HFF-Myc (cell line): ENCODE data around the gene PDXK.

Experiments
- DNase-seq: peaks from one replicate; pipeline ENCODE4 v3.0.0-alpha.2; 2011; ENCODE audit warnings: low read depth; ENCODE audit errors: extremely low read depth
- H3K4me3 ChIP-seq: replicated peaks from 2 replicates; pipeline ENCODE4 v1.5.1; 2011; ENCODE audit warnings: low read depth, mild to moderate bottlenecking, control low read depth, low read length
- TF ChIP-seq, protein P1 (sequence below): IDR thresholded peaks from 2 replicates; pipeline ENCODE4 v1.5.1; 2012; ENCODE audit warnings: mild to moderate bottlenecking, low read depth, low read length, control low read depth; ENCODE audit errors: missing control alignments

The PDXK gene

DNA sequence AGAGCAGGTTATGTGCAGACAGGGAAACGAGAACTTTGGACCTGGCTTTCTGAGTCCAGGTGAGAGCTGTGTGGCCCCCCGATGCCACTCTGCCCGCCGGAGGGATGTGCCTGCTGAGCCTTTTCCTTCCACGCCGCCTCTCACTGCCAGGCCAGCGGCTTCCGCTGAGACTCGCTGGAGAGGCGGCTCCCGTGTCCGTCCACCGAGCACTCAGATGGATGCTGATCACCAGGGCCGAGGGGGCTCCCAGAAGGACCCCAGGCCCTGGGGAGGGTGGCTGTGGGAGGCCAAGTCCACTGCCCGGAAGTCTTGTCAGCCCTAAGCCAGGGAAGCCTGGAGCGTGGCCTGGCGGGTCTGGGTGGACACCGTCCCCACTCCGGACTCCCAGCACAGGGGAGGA lies 40.7 kb downstream of the PDXK start:
- TF ChIP-seq, protein P1, sequence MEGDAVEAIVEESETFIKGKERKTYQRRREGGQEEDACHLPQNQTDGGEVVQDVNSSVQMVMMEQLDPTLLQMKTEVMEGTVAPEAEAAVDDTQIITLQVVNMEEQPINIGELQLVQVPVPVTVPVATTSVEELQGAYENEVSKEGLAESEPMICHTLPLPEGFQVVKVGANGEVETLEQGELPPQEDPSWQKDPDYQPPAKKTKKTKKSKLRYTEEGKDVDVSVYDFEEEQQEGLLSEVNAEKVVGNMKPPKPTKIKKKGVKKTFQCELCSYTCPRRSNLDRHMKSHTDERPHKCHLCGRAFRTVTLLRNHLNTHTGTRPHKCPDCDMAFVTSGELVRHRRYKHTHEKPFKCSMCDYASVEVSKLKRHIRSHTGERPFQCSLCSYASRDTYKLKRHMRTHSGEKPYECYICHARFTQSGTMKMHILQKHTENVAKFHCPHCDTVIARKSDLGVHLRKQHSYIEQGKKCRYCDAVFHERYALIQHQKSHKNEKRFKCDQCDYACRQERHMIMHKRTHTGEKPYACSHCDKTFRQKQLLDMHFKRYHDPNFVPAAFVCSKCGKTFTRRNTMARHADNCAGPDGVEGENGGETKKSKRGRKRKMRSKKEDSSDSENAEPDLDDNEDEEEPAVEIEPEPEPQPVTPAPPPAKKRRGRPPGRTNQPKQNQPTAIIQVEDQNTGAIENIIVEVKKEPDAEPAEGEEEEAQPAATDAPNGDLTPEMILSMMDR, result no peak
- DNase-seq, result no peak
- no peak overlapping the region for H3K4me3 ChIP-seq

DNA sequence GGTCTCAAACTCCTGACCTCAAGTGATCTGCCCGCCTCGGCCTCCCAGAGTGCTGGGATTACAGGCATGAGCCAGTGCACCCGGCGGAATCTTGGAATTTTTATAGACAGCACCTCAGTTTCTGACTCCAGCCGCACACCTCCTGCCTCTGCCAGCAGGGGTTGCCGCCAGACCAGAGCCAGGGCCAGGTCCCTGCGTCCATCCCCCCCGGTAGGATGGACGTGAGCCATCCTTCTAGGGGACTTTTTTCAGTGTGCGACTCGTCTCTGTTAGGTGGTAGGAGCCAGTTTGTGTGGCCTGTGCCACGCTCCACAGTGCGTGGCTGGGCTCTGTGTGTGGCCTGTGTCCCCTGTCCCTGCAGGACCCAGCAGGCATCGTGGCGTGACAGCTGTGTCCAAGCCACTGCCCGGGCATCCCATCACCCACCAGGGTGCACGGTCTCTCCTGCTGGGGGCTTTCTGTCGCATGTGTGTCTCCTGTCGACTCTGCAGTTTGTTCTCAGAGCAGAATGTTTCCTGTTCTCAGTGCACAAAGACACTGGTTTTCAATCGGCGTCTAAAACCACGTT lies 41.5 kb downstream of the PDXK start:
- TF ChIP-seq, protein P1, result no peak
- no peak for DNase-seq
- H3K4me3 ChIP-seq, result no peak overlapping the region

DNA sequence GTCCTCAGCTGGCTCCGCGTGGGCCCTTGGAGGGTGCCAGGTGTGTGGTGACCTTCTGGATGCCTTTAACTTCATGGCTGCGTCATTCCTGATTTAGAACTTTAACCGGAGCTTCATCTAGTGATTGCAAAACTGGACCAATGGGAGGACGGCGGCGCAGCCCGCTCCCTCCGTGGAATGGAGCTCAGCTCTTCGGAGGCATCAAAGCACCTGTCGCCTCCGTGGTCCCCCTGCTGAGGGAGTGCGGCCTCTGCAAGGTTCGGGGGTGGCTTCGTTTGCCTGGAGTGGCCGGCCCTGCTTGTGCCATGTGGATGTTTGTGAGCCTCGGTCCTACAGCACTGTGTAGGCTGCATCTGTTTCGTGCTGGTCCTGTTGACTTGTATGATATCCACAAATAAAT lies 43.0 kb downstream of the PDXK start:
- no peak overlapping the region for H3K4me3 ChIP-seq
- TF ChIP-seq, protein P1, result no peak
- DNase-seq, result no peak

DNA sequence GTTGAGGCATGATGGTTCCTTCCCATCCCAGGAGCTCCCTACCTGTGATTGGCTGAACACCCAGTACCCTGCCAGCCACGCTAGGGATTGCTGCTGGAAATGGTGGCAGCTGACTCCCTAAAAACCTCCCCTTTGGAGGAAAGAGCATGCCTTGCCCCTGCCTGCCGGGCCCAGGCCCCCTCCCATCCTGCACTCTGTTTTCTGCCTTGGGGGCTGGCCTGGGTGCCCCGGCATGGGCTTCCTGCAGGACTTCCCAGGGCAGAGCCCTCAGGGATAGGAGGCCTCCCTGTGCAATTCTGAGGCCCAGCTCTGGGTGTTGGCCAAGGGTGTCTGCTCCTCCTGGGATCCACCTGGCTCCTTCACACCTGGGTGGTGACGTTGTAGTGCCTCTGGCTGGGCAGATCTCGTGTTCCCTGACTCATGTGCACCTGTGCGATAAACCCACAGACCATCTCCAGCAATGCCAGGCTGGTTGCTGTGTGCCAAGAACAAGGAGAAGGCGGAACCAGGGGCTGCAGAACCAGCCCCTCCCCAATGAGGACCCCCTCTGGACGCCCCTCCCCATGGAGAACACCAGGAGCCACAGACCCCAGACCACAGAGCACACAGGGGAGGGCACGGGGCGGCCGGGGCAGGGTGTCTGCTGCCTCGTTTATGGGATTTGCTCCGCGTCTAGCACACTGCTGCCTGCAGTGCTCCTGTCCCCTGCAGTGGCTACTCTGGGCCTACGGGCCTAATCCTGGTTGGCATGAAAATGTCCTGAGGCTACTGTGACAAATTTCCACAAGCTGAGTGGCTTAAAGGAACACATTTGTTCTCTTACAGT lies 43.6 kb downstream of the PDXK start:
- TF ChIP-seq, protein P1, result no peak
- no peak overlapping the region for H3K4me3 ChIP-seq
- no peak for DNase-seq

DNA sequence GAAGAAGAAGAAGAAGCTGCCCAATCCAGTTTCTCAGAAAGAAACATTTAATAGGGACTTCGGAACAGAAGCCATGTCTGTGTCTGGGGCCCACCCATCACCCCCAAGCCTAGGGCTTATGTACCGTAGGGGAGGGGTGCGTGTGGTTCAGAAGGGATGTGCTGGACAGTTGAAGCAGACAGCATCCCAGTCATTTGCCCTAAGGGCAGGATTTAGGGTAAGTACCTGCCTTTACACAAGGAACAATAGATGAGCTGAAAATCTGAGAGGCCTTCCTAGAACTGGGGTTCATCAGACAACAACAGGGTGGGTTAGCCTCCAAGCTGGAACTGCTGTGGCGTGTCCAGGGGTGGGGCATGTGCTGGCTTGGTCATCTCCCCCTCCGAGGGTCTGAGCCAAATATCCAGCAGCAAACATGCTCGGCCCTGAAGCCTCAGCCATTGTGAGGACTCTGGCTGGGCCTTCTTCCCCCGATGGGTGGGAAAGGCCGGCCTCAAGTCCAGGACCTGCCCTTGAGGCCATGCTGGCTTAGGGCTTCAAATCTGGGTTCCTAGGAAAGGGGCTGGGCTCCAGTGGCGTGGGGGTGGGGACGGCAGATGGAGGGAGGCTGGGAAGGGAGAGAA lies 45.1 kb downstream of the PDXK start:
- TF ChIP-seq, protein P1, result no peak
- no peak for DNase-seq
- no peak overlapping the region for H3K4me3 ChIP-seq

DNA sequence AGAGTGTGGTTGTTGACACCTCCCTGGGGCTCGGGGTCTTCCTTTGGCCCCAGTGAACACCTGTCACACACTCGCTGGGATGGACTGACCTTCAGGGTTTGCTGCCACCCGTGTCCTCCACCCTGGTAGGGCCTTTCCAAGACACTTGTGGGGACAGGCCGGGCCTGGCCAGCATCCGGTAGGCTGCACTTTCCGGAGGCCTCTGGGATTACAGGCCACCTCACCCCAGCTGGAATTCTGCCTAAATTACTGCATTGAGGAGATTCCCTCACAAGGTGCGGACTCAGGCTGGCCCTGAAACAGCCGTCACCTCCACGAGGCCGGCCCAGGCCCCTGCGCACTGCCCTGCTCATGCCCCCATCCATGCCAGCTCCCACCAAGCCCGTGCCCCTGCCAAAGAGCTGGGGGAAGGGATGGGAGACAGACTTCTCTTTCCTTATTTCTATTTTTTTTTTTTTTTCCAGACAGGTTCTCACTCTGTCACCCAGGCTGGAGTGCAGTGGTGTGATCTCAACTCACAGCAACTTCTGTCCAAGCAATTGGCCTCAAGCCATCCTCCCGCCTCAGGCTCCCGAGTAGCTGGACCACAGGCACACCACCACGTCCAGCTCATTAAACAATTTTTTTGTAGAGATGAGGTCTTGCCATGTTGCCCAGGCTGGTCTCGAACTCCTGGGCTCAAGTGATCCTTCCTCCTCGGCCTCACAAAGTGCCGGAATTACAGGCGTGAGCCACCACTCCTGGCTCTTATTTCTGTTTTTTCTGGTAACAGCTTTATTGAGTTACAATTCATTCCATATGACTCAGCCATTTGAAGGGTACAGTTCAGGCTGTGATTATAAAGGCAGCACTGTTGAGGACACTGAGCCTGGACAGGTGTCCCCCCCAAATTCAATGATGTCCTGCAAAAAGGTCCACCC lies 45.9 kb downstream of the PDXK start:
- no peak for DNase-seq
- H3K4me3 ChIP-seq, result no peak overlapping the region
- TF ChIP-seq, protein P1, result no peak
